COR-L47 (cell line): ENCODE data around the gene TMEM151A.
"Not testable (repeated sequence)": the region's sequence is repeated elsewhere in the genome, so short reads cannot be mapped to it uniquely, and the experiment has no call there.

Source experiments
- DNase-seq: peaks from one replicate; lab custom pipeline; 2025; lab: John Stamatoyannopoulos, UW

TMEM151A gene

GRCh38 chr11:66309475-66309874 is 17.8 kb downstream of the TMEM151A start:
- DNase-seq: no peak

DNA sequence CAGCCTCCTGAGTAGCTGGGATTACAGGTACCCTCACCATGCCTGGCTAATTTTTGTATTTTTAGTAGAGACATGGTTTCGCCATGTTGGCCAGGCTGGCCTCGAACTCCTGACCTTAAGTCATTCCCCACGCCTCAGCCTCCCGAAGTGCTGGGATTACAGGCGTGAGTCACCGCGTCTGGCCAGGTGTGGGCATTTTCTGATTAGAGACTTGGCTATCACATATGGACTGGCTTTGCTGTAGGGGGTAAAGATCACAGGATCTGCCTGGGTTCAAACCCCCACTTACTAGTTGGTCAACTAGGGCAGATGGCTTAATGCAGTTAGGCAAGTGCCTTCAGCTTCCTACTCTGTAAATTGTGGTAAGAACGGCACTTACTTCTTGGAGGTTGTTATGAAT is 18.6 kb downstream of the TMEM151A start:
- no peak for DNase-seq

DNA sequence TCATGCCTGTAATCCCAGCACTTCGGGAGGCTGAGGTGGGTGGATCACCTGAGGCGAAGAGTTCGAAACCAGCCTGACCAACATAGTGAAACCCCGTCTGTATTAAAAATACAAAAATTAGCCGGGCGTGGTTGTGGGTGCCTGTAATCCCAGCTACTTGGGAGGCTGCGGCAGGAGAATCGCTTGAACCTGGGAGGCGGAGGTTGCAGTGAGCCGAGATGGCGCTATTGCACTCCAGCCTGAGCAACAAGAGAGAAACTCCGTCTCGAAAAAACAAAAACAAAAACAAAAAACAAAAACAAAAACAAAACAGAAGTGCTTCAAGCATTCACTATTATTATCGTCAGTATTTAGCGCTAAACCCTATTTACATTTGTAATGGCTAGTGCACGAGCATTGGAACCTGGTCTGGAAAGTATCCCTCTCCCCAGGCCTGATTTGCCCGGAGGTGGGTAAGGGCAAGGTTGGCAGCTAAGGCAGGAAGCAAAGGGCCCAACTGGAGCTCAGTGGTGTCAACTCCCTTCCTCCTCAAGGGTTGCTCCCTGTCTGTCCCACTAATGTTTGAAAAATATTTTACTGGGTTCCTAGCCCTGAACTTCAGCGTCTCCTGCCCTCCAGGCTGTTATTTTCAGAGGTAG is 19.2 kb downstream of the TMEM151A start:
- not testable (repeated sequence) for DNase-seq

GRCh38 chr11:66311470-66311964 is 19.8 kb downstream of the TMEM151A start:
- DNase-seq: no peak

DNA sequence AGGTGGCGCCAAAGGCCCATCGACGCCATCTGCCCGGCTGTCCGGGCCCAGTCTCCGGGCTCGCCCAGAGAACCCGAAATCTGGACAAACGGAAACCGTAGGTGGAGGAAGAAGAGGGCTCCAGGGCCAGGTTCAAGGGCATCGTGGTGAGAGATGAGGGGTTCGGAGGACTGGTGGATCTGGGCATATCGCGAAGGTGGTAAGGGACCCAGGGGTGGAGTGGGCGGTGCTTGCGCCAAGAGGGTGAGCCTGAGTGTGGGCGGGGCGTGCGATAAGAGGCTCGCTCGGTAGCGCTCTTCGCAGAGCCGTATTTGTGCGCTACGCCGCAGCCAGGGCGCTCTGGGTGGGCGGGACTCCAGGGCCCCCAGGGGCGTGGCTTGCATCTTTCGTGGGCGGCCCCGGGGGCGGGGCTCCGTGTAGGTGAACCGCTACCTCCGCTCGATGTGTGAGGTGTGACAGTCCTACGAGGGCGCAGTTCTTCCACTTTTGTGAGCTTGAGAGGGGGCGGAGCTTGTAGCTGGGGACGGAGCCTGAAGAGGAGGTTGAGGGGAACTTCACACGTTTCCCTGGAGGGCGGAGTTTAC is 20.4 kb downstream of the TMEM151A start:
- DNase-seq: peak; percentile 94

DNA sequence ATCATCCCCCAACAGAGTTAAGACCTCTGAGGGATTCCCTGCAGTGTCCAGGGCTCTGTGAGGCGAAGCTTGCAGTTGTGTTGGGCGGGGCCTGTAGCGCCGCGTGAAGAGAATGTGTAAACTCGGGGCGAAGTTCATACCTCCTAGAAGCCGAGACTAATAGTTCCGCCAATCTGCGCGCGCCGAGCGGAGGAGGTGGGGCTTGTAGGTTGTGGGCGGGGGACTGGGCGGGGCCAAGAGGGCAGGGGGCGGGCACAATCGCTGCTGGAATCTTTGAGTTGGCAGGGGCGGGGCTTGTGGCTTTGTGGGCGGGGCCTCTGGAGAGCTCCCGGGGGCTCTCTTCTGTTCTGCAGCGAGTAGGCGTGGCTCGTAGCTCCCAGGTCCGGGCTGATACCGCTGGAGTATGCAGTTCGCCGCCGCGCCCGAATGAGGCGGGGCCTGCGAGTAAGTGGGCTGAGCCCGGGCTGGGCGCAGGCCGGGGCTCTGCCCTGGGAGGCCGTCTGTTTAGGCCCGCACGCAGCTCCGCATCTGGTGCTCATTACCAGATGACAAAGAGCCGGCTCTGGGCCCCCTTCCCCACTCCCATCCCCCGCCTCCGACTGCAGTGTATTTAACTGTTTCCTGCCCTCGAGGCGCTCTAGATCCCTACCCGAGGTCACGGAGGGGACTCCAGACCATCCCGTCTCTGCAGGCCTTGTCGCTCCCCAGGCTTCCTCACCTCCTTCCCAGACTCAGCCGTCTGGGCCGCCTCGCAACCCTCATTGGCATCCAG is 21.0 kb downstream of the TMEM151A start:
- DNase-seq: peak; percentile 86

GRCh38 chr11:66313321-66314185 is 21.9 kb downstream of the TMEM151A start:
- no peak for DNase-seq

DNA sequence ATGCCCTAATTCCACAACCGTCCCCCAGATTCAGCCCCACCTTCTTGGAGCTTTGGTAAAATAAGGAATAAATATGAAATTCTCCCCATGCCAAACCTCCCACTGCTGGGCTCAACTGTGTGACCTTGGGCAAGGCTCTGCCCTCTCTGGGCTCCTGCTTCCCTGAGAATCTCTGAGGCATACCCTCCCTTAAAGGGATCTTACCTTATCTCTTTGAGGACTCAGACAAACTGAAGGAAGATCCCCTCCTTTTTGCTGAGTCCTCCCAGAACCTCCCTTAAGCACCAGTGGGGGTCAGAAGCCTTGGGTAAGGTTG is 22.4 kb downstream of the TMEM151A start:
- no peak for DNase-seq

GRCh38 chr11:66314561-66315497 is 23.1 kb downstream of the TMEM151A start:
- no peak for DNase-seq

DNA sequence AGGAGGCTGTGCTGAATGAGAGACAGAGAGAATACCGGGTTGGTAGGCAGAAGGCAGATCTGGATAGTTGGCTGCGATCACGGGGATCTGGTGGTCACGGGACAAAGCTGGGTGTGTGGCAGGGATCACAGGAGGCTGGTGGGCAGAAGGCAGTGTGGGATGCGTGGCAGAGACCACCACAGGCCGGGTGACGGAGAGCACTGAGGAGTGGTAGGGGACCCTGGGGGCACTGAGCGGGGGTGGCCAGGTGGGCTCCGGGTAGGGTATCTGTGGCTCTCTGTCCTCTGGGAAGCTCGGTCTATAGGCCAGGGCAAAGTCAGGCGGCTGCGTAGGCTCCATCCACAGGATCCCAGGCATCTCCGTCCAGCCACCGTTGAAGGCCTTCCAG is 23.8 kb downstream of the TMEM151A start:
- no peak for DNase-seq

GRCh38 chr11:66315921-66316811 is 24.5 kb downstream of the TMEM151A start:
- no peak for DNase-seq

DNA sequence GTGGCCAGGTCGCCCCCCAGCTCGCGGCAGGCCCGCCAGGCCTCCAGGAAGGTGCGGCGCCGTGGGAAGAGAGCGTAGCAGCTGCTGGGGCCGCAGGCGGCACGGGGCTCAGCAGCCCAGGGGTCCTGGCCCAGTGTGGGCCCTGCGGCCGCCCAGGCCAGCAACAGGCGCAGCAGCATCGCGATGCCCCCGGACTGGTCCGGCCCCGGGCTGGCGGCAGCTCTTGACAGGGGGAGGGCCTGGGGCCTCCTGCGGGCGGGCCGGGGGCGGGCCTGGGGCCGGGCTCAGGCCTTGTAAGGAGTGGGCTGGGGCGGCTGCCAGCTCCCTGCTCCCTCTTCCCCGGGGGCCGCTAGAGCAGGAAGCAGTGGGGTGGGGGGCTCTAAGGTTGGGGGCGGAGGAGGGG is 25.2 kb downstream of the TMEM151A start, which contains the start of gene CD248:
Gene CD248 (minus strand): TSS at position 196 of the 403 bp plus-strand sequence. CDS start 17 bp downstream, at position 179.
- DNase-seq: no peak

- no peak for DNase-seq
Measured at GRCh38 chr11:66317322-66317722, 25.6 kb downstream of the TMEM151A start.

DNA sequence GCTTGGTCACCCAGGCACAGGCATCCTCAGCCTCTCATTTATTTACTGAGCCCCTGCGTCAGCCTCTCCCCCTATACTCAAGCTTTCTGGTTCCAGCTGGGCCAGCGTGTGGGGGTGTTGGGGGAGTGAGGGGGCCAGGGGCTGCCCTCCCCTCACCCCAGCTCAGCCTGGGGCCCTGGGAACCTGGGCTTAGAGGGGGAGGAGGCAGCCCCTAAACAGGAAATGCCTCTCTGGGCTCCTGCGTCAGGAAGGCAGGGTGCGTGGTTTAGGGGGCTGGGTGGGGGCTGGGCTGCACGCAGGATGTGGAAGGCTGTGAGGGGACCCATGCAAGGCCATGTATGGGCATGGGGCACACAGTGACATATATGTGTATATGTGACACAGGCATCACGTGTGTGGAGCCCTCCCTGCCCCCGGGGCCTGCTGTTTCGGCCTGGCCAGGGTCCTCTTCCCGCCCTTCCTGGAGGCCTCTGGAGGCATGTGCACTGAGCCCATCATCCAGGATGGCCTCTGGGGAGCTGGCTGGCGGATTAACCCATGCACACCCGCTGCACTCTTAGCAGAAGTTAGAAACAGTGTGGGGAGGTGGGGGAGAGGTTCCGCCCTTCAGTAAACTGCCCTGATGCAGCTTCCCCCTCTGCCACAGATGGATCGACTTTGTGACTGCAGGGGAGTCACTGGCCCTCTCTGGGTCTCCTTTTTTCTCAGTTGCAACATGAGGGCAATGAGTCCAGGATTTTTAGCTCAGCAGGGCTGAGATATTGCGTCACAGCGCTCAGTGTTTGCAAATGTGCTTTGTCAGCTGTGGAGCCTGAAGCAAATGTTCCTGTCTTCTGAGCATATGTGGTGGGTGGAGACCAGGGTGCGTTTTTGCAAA is 26.3 kb downstream of the TMEM151A start:
- DNase-seq: no peak

- no peak for DNase-seq
Measured at GRCh38 chr11:66318600-66318970, 26.9 kb downstream of the TMEM151A start.

DNA sequence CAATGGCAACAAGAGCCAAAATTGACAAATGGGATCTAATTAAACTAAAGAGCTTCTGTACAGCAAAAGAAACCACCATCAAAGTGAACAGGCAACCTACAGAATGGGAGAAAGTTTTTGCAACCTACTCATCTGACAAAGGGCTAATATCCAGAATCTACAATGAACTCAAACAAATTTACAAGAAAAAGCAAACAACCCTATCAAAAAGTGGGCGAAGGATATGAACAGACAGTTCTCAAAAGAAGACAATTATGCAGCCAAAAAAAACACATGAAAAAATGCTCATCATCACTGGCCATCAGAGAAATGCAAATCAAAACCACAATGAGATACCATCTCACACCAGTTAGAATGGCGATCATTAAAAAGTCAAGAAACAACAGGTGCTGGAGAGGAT is 28.6 kb downstream of the TMEM151A start:
- not testable (repeated sequence) for DNase-seq

DNA sequence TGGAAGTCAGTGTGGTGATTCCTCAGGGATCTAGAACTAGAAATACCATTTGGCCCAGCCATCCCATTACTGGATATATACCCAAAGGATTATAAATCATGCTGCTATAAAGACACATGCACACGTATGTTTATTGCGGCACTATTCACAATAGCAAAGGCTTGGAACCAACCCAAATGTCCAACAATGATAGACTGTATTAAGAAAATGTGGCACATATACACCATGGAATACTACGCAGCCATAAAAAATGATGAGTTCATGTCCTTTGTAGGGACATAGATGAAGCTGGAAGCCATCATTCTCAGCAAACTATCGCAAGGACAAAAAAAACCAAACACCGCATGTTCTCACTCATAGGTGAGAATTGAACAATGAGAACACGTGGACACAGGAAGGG is 29.1 kb downstream of the TMEM151A start:
- not testable (repeated sequence) for DNase-seq

DNA sequence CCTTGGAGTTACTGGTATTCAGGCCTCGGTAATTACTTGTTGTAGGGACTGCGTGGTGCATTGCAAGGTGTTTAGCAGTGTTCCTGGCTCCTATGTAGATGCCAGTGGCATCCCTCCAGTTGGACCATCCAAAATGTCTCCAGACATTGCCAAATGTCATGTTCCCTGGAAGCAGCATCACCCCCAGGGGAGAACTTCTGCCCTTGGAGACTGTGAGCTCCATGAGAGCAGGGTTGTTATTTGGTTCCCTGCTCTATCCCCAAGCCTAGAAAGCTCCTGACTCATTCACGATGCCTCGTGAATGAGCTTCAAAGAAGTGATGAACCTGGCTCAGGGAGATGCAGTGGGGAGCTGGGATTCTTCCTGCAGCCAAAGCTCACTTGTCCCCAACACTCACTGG is 29.9 kb downstream of the TMEM151A start:
- DNase-seq: no peak
